AG04449 (cell line): ENCODE results near the gene GNAO1.

ENCODE experiments used
- CTCF ChIA-PET: fragments of 350-600 bp; formaldehyde crosslinking; extraction: SDS; loops from one replicate; lab custom pipeline; 2021; ENCODE audit warnings: antibody characterized with exemption; lab: Yijun Ruan, JAX
- POLR2A ChIA-PET: fragments of 400-600, 350-600 bp; formaldehyde crosslinking; extraction: SDS; loops from one replicate; lab custom pipeline; 2020; ENCODE audit warnings: antibody characterized with exemption, inconsistent platforms; lab: Yijun Ruan, JAX
- DNase-seq: peaks from one replicate; pipeline ENCODE4 v3.0.0-alpha.2; 2010; ENCODE audit warnings: low read depth, low spot score
- H3K4me3 ChIP-seq: 2 replicates; pipeline ENCODE4 v1.5.1; 2011; ENCODE audit warnings: low read depth, mild to moderate bottlenecking, control low read depth, low read length
- TF ChIP-seq, protein P1 (sequence below): IDR thresholded peaks from one replicate; pipeline ENCODE4 v1.5.1; 2011; ENCODE audit warnings: mild to moderate bottlenecking, moderate library complexity, low read length, control low read depth, inconsistent platforms; ENCODE audit not compliant: insufficient read depth; ENCODE audit errors: missing control alignments

Gene GNAO1

DNA sequence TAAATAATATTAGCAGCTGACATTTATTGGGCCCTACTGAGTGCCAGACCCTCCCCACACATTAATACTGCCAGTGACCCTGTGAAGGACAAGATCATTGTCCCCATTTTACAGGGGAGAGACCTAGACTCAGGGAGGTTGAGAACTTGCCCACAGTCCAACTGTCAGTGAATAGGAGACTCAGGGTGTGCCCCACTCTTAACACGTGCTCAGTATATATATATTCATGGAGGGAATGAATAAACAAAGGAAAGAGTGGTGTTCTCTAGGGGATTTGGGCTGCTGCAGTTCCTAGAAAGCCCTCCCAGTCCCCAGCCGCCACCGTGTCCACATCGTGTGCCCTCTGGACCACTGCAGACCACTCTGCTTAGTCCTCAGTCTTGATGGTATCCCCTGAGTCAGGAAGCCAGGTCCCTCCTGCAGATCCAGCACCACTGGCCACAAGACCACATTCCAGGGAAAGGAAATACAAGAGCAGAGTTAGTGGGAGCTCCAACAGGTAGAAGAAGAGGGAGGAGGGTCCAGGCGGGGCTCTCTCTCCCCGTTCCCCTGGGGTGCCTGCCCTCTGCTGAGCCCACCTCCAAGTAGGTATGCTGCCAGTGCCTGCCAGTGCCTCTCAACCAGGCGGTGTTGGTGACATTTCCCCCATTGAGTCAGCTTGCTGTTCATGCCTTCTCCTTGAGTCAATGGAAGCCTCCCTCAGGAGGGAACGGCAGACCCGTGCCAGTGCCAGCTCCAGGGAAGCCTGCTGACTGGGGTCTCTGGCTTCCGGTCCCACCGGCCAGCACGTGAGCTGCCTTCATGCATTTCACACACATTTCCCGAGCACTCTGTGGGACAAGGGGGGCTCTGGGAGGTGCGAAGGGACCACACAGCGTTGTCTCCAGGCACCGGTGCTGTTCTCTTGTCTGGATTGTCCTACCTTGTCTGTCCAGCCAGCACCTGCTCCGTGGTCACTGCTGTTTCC is 75.6 kb downstream of the GNAO1 start:
- DNase-seq: no peak
- H3K4me3 ChIP-seq: no peak overlapping the region
- CTCF ChIA-PET: interaction anchor here (0.6 to 1.7 kb wide), 4 partner anchors 14 to 73 kb away, joined by 3 to 5 read pairs (median 4); no protein-coding TSS in a partner anchor
- TF ChIP-seq, protein P1, sequence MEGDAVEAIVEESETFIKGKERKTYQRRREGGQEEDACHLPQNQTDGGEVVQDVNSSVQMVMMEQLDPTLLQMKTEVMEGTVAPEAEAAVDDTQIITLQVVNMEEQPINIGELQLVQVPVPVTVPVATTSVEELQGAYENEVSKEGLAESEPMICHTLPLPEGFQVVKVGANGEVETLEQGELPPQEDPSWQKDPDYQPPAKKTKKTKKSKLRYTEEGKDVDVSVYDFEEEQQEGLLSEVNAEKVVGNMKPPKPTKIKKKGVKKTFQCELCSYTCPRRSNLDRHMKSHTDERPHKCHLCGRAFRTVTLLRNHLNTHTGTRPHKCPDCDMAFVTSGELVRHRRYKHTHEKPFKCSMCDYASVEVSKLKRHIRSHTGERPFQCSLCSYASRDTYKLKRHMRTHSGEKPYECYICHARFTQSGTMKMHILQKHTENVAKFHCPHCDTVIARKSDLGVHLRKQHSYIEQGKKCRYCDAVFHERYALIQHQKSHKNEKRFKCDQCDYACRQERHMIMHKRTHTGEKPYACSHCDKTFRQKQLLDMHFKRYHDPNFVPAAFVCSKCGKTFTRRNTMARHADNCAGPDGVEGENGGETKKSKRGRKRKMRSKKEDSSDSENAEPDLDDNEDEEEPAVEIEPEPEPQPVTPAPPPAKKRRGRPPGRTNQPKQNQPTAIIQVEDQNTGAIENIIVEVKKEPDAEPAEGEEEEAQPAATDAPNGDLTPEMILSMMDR: no peak
- POLR2A ChIA-PET: no interaction called here

DNA sequence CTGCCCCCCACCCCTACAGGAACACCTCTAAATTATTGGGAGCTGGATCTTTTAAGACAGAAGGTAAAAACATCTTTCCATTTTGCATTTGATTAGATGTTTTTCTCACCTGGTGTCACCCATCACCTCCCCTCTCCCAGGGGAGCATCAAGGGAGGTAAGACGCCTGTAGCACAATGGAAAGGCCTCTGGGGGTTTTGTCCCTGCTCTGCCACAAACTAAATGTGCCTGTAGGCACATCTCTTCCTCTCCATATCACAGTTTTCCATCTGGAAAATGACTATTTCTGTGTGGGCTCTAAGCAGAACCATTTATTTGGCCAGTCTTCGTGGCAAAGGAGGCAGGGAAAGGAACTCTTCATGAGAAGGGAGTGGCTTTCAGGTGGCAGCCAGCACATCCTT is 76.6 kb downstream of the GNAO1 start:
- ChIA-PET POLR2A (no interaction called here), CTCF (interaction anchor here (1.5 kb wide), 1 partner anchor 22 kb away, joined by 3 read pairs; no protein-coding TSS in a partner anchor)
- TF ChIP-seq, protein P1: no peak
- no peak overlapping the region for H3K4me3 ChIP-seq
- no peak for DNase-seq

DNA sequence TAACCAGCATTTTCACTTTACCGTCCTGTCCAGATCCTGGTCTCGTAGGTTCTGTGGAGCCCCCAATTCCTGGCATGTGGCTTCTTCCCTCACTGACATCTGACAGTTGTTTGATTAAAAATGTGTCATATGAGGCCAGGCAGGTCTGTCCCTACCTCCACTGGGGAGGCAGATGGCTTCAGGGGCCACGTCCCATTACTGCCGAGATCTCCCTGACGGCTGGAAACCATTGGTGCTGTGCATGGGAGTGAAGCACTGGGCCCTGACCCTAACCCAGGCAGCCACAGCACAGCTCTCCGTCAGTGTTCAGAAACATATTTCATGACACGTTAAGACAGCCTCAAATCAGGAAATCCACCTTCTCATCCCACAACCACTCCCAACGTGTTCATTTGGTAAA is 77.5 kb downstream of the GNAO1 start:
- TF ChIP-seq, protein P1: no peak
- ChIA-PET POLR2A (no interaction called here), CTCF (interaction anchor here (0.7 to 3.8 kb wide), 3 partner anchors 11 to 49 kb away, joined by 3 to 47 read pairs (median 25); no protein-coding TSS in a partner anchor)
- no peak overlapping the region for H3K4me3 ChIP-seq
- DNase-seq: no peak

DNA sequence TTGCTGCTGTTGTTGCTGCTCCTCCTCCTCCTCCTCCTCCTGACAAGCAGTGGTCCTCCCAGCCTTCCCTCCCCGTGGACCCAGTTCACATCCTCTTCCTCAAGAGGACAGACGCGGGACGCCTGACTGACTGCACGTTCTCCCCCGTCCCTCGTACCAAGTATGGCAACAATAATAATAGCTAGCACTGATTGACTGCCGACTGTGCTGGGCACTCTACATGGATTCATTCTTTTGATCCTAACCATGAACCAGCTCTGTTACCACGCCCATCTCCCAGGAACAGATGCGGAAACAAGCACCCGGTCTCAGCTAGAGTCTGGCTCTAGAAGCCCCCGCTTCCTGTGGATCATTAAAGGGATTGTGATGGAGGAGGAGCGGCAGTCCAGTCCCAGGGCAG is 78.0 kb downstream of the GNAO1 start:
- DNase-seq: no peak
- H3K4me3 ChIP-seq: no peak overlapping the region
- TF ChIP-seq, protein P1: no peak
- POLR2A ChIA-PET: interaction anchor here (0.8 kb wide), 1 partner anchor 78 kb away, joined by 4 read pairs; the partner anchor contains the start of gene GNAO1
- CTCF ChIA-PET: interaction anchor here (0.7 to 3.8 kb wide), 11 partner anchors 11 to 326 kb away, joined by 3 to 47 read pairs (median 10); no protein-coding TSS in a partner anchor

DNA sequence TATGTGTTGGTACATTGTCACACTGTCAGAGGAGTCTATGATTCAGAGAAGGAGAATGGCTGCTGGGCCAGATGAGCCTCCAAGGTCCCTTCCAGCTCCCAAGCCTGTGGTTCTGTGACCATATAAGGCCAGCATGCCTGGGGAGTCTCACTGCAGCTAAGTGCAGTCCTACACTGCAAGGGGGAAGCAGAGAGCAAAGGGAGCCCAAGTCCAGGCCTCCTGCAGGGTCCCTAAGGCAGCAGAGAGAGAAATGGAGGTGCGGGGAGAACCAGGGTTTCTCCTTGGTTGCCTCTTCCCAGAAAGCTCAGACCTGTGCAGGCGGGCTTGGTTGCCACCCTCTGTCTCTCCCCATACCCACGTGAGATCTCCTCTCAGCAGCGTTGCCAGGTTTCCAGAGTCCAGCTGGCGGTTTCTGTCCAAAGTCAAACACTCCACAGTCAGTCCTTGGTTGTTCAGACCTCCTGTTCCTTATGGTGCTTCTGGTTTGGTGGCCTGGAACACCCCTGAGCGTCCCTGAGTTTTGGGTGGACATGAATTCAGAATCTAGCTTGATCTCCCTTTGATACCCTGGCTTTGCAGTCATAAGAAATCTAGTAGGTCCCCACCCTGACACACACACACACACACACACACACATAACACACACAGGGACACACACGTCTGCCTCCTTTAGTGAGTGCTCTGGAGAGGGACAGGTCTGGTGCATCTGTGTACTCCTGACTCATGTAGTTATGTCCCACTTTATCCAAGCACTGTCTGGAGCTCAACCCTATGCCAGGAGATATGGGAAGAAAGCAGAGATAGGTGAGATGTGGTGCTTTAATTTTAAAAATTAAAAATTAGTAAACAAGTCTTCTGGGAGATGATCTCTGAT is 78.8 kb downstream of the GNAO1 start:
- DNase-seq: peak; percentile 86
- ChIA-PET POLR2A (interaction anchor here (0.8 kb wide), 1 partner anchor 79 kb away, joined by 4 read pairs; the partner anchor contains the start of gene GNAO1), CTCF (interaction anchor here (1.0 to 3.8 kb wide), 14 partner anchors 12 to 327 kb away, joined by 3 to 47 read pairs (median 6); no protein-coding TSS in a partner anchor)
- TF ChIP-seq, protein P1: peak; percentile 82
- H3K4me3 ChIP-seq: no peak overlapping the region
